HEK293 (cell line): ENCODE results near the gene SLC9A2.

Source experiments
- CTCF ChIA-PET: fragments of 350-600 bp; formaldehyde crosslinking; extraction: SDS; loops from one replicate; lab custom pipeline; 2021; ENCODE audit warnings: antibody characterized with exemption; lab: Yijun Ruan, JAX
- POLR2A ChIA-PET: fragments of 300-600 bp; formaldehyde crosslinking; extraction: SDS; loops from one replicate; lab custom pipeline; 2020; ENCODE audit warnings: antibody characterized with exemption, inconsistent platforms; lab: Yijun Ruan, JAX
- H3K27ac ChIP-seq: fragments of 200-500 bp; sonication (Bioruptor generic); 2 replicates; pipeline ENCODE4 v1.5.1; 2014; ENCODE audit warnings: low read depth, low read length, control low read depth, inconsistent platforms; ENCODE audit errors: extremely low read depth
- H3K36me3 ChIP-seq, 2 experiments: fragments of 200-500 bp in 1 of 2; sonication (Bioruptor generic) in 1 of 2; 1 replicate in 1 of 2; 2 replicates in 1 of 2; pipeline ENCODE4 v1.5.1; 2014 to 2017; ENCODE audit warnings: inconsistent platforms in 2 of 2, low read length in 2 of 2; ENCODE audit not compliant: control insufficient read depth in 2 of 2, insufficient read depth in 1 of 2
- H3K4me1 ChIP-seq: fragments of 200-500 bp; sonication (Bioruptor generic); 2 replicates; pipeline ENCODE4 v1.5.1; 2014; ENCODE audit warnings: mild to moderate bottlenecking, low read length, inconsistent platforms; ENCODE audit not compliant: control insufficient read depth, insufficient read depth
- H3K4me3 ChIP-seq: 2 replicates; pipeline ENCODE4 v1.5.1; 2011; ENCODE audit warnings: low read depth, mild to moderate bottlenecking, control low read depth, low read length, moderate library complexity
- H3K9me3 ChIP-seq: fragments of 200-500 bp; sonication (Bioruptor generic); 2 replicates; pipeline ENCODE4 v1.5.1; 2014; ENCODE audit warnings: low read depth, low read length, inconsistent platforms; ENCODE audit not compliant: control insufficient read depth, insufficient read depth
- GLI2 ChIP-seq: fragments of 450-650 bp; formaldehyde crosslinking; IDR thresholded peaks from 2 replicates; pipeline ENCODE4; 2017; ENCODE audit warnings: missing biosample characterization, missing genetic modification characterization, low read depth, borderline replicate concordance
- GLIS1 ChIP-seq: fragments of 450-650 bp; formaldehyde crosslinking; IDR thresholded peaks from 2 replicates; pipeline ENCODE4 v1.5.1; 2016; ENCODE audit warnings: missing biosample characterization, missing genetic modification characterization
- GLIS2 ChIP-seq: fragments of 450-650 bp; formaldehyde crosslinking; IDR thresholded peaks from 2 replicates; pipeline ENCODE4 v1.5.1; 2016; ENCODE audit warnings: missing biosample characterization, missing genetic modification characterization
- KLF7 ChIP-seq: fragments of 450-650 bp; formaldehyde crosslinking; IDR thresholded peaks from 2 replicates; pipeline ENCODE4 v1.5.1; 2016; ENCODE audit warnings: missing biosample characterization, missing genetic modification characterization, borderline replicate concordance
- MEIS1 ChIP-seq: sonication (generic); formaldehyde crosslinking; IDR thresholded peaks from 2 replicates; pipeline ENCODE4 v1.8.1; 2022; ENCODE audit warnings: missing genetic modification reagents, mild to moderate bottlenecking, borderline replicate concordance
- PRDM1 ChIP-seq: fragments of 450-650 bp; formaldehyde crosslinking; IDR thresholded peaks from 2 replicates; pipeline ENCODE4; 2016; ENCODE audit warnings: missing biosample characterization, missing genetic modification characterization
- RBAK ChIP-seq: fragments of 450-650 bp; formaldehyde crosslinking; IDR thresholded peaks from 2 replicates; pipeline ENCODE4 v1.5.1; 2016; ENCODE audit warnings: missing biosample characterization, missing genetic modification characterization
- ZBTB20 ChIP-seq: fragments of 450-650 bp; formaldehyde crosslinking; IDR thresholded peaks from 2 replicates; pipeline ENCODE4 v1.5.1; 2016; ENCODE audit warnings: missing biosample characterization, missing genetic modification characterization
- ZNF112 ChIP-seq: fragments of 450-650 bp; formaldehyde crosslinking; IDR thresholded peaks from 2 replicates; pipeline ENCODE4 v1.5.0; 2017; ENCODE audit warnings: missing biosample characterization, missing genetic modification characterization
- ZNF132 ChIP-seq: fragments of 450-650 bp; formaldehyde crosslinking; IDR thresholded peaks from 2 replicates; pipeline ENCODE4 v1.5.1; 2017; ENCODE audit warnings: missing biosample characterization, missing genetic modification characterization, borderline replicate concordance
- ZNF169 ChIP-seq: fragments of 450-650 bp; formaldehyde crosslinking; IDR thresholded peaks from 2 replicates; pipeline ENCODE4 v1.5.1; 2016; ENCODE audit warnings: missing biosample characterization, missing genetic modification characterization
- ZNF214 ChIP-seq: fragments of 450-650 bp; formaldehyde crosslinking; IDR thresholded peaks from 2 replicates; pipeline ENCODE4 v1.5.1; 2017; ENCODE audit warnings: missing biosample characterization, mild to moderate bottlenecking, missing genetic modification characterization, borderline replicate concordance
- ZNF23 ChIP-seq: fragments of 450-650 bp; formaldehyde crosslinking; IDR thresholded peaks from 2 replicates; pipeline ENCODE4 v1.5.1; 2016; ENCODE audit warnings: missing biosample characterization, missing genetic modification characterization, borderline replicate concordance
- ZNF37A ChIP-seq: fragments of 450-650 bp; IDR thresholded peaks from 2 replicates; pipeline ENCODE4 v1.5.1; 2018; ENCODE audit warnings: missing biosample characterization, missing genetic modification characterization
- ZNF416 ChIP-seq: fragments of 450-650 bp; formaldehyde crosslinking; IDR thresholded peaks from 2 replicates; pipeline ENCODE4 v1.5.1; 2016; ENCODE audit warnings: missing biosample characterization, missing genetic modification characterization
- ZNF510 ChIP-seq: fragments of 450-650 bp; formaldehyde crosslinking; IDR thresholded peaks from 2 replicates; pipeline ENCODE4 v1.5.1; 2018; ENCODE audit warnings: mild to moderate bottlenecking, missing genetic modification characterization, missing biosample characterization; ENCODE audit not compliant: insufficient replicate concordance
- ZNF707 ChIP-seq: fragments of 450-650 bp; formaldehyde crosslinking; IDR thresholded peaks from 2 replicates; pipeline ENCODE4 v1.5.1; 2016; ENCODE audit warnings: missing biosample characterization, missing genetic modification characterization
- ZNF785 ChIP-seq: fragments of 450-650 bp; formaldehyde crosslinking; IDR thresholded peaks from 2 replicates; pipeline ENCODE4 v1.5.1; 2016; ENCODE audit warnings: missing biosample characterization, missing genetic modification characterization
- ZSCAN23 ChIP-seq: fragments of 450-650 bp; formaldehyde crosslinking; IDR thresholded peaks from 2 replicates; pipeline ENCODE4 v1.5.1; 2016; ENCODE audit warnings: missing biosample characterization, missing genetic modification characterization
- ZSCAN30 ChIP-seq: fragments of 450-650 bp; IDR thresholded peaks from 2 replicates; pipeline ENCODE4 v1.5.1; 2018; ENCODE audit warnings: missing biosample characterization, mild to moderate bottlenecking, missing genetic modification characterization, moderate library complexity
- TF ChIP-seq, protein P1 (sequence below): fragments of 450-650 bp; formaldehyde crosslinking; IDR thresholded peaks from 2 replicates; pipeline ENCODE4 v1.5.1; 2016; ENCODE audit warnings: missing biosample characterization, missing genetic modification characterization
- TF ChIP-seq, protein P2 (sequence below): fragments of 450-650 bp; formaldehyde crosslinking; IDR thresholded peaks from 2 replicates; pipeline ENCODE4 v1.5.1; 2016; ENCODE audit warnings: missing biosample characterization, missing genetic modification characterization
- TF ChIP-seq, protein P3 (sequence below): fragments of 450-650 bp; formaldehyde crosslinking; conservative IDR thresholded peaks from 2 replicates; pipeline ENCODE4 v1.5.1; 2016; ENCODE audit warnings: low read depth, missing biosample characterization, missing genetic modification characterization
- TF ChIP-seq, protein P4 (sequence below): fragments of 450-650 bp; formaldehyde crosslinking; IDR thresholded peaks from 2 replicates; pipeline ENCODE4 v1.5.1; 2016; ENCODE audit warnings: missing biosample characterization, missing genetic modification characterization, low read depth

SLC9A2 gene

DNA sequence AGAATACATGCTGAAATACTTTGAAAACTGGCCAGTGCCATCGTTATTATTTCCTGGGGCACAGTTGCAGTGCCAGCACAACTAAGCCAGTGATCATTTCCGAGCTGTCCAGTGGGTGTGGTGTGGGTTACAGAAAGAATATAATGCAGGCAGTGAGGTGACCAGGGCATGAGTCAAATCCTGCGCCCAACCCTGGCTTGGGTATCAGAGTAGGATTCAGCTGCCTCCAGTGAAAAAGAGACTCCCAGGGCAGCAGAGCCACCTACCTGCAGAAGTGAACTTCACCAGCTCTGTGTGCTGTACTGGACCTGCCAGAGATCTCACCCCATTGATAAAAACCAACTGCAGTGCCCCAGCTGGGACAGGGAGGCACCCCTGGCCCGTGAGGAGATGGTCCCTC is 18.0 kb downstream of the SLC9A2 start:
- TF ChIP-seq PRDM1, result no peak
- TF ChIP-seq, protein P1, sequence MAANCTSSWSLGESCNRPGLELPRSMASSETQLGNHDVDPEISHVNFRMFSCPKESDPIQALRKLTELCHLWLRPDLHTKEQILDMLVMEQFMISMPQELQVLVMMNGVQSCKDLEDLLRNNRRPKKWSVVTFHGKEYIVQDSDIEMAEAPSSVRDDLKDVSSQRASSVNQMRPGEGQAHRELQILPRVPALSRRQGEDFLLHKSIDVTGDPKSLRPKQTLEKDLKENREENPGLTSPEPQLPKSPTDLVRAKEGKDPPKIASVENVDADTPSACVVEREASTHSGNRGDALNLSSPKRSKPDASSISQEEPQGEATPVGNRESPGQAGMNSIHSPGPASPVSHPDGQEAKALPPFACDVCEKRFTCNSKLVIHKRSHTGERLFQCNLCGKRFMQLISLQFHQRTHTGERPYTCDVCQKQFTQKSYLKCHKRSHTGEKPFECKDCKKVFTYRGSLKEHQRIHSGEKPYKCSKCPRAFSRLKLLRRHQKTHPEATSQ, result no peak
- TF ChIP-seq ZNF785 (tag by site-specific recombination), result no peak
- POLR2A ChIA-PET, result no interaction called here
- Histone ChIP-seq H3K27ac (no peak overlapping the region), H3K4me3 (no peak overlapping the region), H3K9me3 (no peaks in the 10 kb centered on the region), H3K4me1 (no peaks in the 10 kb centered on the region), H3K36me3 (no peaks in the 10 kb centered on the region)
- CTCF ChIA-PET, result interaction anchor here (3.0 kb wide), 1 partner anchor 22 kb away, joined by 11 read pairs; no protein-coding TSS in a partner anchor

DNA sequence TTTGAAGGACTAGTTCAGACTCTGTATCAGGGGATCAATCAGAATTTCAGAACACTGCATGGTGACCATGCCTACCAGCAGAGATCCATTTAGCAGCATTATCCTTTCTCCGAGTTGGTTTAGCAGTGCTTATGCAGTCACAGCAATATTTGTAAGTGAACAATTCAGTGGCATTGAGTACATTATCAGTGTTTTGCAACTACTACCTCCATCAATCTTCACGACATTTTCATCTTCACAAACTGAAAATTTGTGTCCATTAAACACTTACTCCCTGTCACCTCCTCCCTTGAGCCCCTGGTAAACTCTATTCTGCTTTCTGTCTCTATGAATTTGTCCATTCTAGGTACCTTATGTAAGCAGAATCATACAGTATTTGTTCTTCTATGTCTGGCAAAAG is 20.1 kb downstream of the SLC9A2 start:
- H3K27ac ChIP-seq, result no peak overlapping the region
- TF ChIP-seq MEIS1 (no peak), ZNF23 (tag by site-specific recombination) (no peak), ZBTB20 (tag by site-specific recombination) (no peak), ZNF214 (tag by site-specific recombination) (no peak), ZNF707 (tag by site-specific recombination) (no peak), ZNF510 (tag by site-specific recombination) (no peak), RBAK (no peak)
- TF ChIP-seq, protein P2, sequence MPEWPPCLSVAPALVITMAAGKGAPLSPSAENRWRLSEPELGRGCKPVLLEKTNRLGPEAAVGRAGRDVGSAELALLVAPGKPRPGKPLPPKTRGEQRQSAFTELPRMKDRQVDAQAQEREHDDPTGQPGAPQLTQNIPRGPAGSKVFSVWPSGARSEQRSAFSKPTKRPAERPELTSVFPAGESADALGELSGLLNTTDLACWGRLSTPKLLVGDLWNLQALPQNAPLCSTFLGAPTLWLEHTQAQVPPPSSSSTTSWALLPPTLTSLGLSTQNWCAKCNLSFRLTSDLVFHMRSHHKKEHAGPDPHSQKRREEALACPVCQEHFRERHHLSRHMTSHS, result no peak
- TF ChIP-seq, all 188 proteins: peak for 0
- CTCF ChIA-PET, result no interaction called here
- H3K9me3 ChIP-seq, result no peaks in the 10 kb centered on the region
- no peak overlapping the region for H3K4me3 ChIP-seq
- H3K36me3 ChIP-seq, result no peaks in the 10 kb centered on the region
- POLR2A ChIA-PET, result no interaction called here
- H3K4me1 ChIP-seq, result no peaks in the 10 kb centered on the region

DNA sequence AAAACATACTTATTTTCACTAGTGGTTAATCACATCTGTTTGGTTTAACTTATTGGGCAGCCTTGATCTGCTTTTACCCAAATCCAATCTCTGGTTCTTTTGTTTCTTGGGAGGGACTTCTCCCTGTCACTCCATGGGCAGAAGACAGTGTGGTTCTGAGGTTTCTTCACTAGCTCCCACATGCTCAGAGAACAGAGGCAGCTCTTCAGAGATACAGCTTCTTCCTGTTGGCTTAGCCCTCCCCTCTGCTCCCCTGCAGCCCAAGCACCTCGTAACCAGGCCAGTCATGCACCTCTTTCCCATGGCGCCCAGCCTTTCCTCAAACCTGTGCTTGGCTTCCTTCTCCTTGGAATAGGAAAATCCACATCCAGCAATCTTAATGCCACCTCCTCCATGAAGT is 32.8 kb downstream of the SLC9A2 start:
- ChIA-PET CTCF (no interaction called here), POLR2A (no interaction called here)
- no peak overlapping the region for H3K27ac ChIP-seq
- H3K4me3 ChIP-seq, result no peak overlapping the region
- H3K4me1 ChIP-seq, result no peaks in the 10 kb centered on the region
- no peaks in the 10 kb centered on the region for H3K36me3 ChIP-seq
- H3K9me3 ChIP-seq, result no peaks in the 10 kb centered on the region
- TF ChIP-seq, protein P3, sequence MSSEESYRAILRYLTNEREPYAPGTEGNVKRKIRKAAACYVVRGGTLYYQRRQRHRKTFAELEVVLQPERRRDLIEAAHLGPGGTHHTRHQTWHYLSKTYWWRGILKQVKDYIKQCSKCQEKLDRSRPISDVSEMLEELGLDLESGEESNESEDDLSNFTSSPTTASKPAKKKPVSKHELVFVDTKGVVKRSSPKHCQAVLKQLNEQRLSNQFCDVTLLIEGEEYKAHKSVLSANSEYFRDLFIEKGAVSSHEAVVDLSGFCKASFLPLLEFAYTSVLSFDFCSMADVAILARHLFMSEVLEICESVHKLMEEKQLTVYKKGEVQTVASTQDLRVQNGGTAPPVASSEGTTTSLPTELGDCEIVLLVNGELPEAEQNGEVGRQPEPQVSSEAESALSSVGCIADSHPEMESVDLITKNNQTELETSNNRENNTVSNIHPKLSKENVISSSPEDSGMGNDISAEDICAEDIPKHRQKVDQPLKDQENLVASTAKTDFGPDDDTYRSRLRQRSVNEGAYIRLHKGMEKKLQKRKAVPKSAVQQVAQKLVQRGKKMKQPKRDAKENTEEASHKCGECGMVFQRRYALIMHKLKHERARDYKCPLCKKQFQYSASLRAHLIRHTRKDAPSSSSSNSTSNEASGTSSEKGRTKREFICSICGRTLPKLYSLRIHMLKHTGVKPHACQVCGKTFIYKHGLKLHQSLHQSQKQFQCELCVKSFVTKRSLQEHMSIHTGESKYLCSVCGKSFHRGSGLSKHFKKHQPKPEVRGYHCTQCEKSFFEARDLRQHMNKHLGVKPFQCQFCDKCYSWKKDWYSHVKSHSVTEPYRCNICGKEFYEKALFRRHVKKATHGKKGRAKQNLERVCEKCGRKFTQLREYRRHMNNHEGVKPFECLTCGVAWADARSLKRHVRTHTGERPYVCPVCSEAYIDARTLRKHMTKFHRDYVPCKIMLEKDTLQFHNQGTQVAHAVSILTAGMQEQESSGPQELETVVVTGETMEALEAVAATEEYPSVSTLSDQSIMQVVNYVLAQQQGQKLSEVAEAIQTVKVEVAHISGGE (tag by site-specific recombination), result no peak
- TF ChIP-seq GLIS2 (tag by site-specific recombination) (no peak), ZNF132 (tag by site-specific recombination) (no peak), GLI2 (tag by site-specific recombination) (no peak), ZNF112 (tag by site-specific recombination) (no peak), KLF7 (tag by site-specific recombination) (no peak), ZNF416 (tag by site-specific recombination) (no peak), GLIS1 (tag by site-specific recombination) (no peak), ZSCAN23 (tag by site-specific recombination) (no peak), ZSCAN30 (tag by site-specific recombination) (no peak), ZNF37A (tag by site-specific recombination) (no peak), ZNF169 (tag by site-specific recombination) (no peak)
- TF ChIP-seq, protein P4, sequence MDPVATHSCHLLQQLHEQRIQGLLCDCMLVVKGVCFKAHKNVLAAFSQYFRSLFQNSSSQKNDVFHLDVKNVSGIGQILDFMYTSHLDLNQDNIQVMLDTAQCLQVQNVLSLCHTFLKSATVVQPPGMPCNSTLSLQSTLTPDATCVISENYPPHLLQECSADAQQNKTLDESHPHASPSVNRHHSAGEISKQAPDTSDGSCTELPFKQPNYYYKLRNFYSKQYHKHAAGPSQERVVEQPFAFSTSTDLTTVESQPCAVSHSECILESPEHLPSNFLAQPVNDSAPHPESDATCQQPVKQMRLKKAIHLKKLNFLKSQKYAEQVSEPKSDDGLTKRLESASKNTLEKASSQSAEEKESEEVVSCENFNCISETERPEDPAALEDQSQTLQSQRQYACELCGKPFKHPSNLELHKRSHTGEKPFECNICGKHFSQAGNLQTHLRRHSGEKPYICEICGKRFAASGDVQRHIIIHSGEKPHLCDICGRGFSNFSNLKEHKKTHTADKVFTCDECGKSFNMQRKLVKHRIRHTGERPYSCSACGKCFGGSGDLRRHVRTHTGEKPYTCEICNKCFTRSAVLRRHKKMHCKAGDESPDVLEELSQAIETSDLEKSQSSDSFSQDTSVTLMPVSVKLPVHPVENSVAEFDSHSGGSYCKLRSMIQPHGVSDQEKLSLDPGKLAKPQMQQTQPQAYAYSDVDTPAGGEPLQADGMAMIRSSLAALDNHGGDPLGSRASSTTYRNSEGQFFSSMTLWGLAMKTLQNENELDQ (tag by site-specific recombination), result no peak
